IMR-90 (cell line): ENCODE results near the gene NDUFAF5. TPM values are rescaled to one million over a fixed set of nuclear protein-coding genes. Genes with fewer than 3 reads are reported as not detected.

Experiments used
- ATAC-seq: fragments of 200-7000 bp; cut with Tn5 transposase; 2 replicates; pipeline ENCODE4 v1.9.1; 2020; ENCODE audit warnings: low read depth, mild to moderate bottlenecking, moderate library complexity
- BruUV-seq: library from RNA; stranded (reverse); fragments of 400-500 nt; replicated peaks from 2 replicates; lab custom pipeline; 2021; lab: Mats Ljungman, UMichigan
- CTCF ChIA-PET: fragments of 300-600 bp; formaldehyde crosslinking; extraction: SDS; loops from one replicate; lab custom pipeline; 2021; ENCODE audit warnings: antibody characterized with exemption; lab: Yijun Ruan, JAX
- POLR2A ChIA-PET: fragments of 300-600 bp; sonication (Branson Sonifier 250); formaldehyde crosslinking; loops from one replicate; lab custom pipeline; 2022; ENCODE audit warnings: antibody characterized with exemption; ENCODE audit not compliant: unreplicated experiment; lab: Charles Lee
- DNase-seq: peaks from one replicate; pipeline ENCODE4 v3.0.0; 2013
- H2AFZ ChIP-seq: replicated peaks from 2 replicates; pipeline ENCODE3; 2013; ENCODE audit warnings: low read length, mild to moderate bottlenecking; ENCODE audit not compliant: poor library complexity
- H2AK5ac ChIP-seq: 2 replicates; pipeline ENCODE4 v1.6.1; 2013; ENCODE audit warnings: low read depth, low read length, inconsistent platforms
- H2AK9ac ChIP-seq: replicated peaks from 2 replicates; pipeline ENCODE3; 2013; ENCODE audit warnings: mild to moderate bottlenecking, low read depth, low read length, moderate library complexity; ENCODE audit not compliant: poor library complexity
- H2BK120ac ChIP-seq: 2 replicates; pipeline ENCODE4 v1.6.1; 2013; ENCODE audit warnings: low read depth, low read length, inconsistent platforms
- H2BK15ac ChIP-seq: 3 replicates; pipeline ENCODE4 v1.6.1; 2013; ENCODE audit warnings: low read depth, low read length, inconsistent platforms
- H2BK20ac ChIP-seq: 2 replicates; pipeline ENCODE4 v1.6.1; 2013; ENCODE audit warnings: low read depth, mild to moderate bottlenecking, inconsistent platforms, low read length, moderate library complexity
- H2BK5ac ChIP-seq: 2 replicates; pipeline ENCODE4 v1.6.1; 2013; ENCODE audit warnings: mild to moderate bottlenecking, low read depth, low read length, inconsistent platforms; ENCODE audit not compliant: poor library complexity, severe bottlenecking
- H3K14ac ChIP-seq: replicated peaks from 2 replicates; pipeline ENCODE4 v1.6.1; 2013; ENCODE audit warnings: low read depth, low read length, inconsistent platforms
- H3K18ac ChIP-seq: 2 replicates; pipeline ENCODE4 v1.6.1; 2013; ENCODE audit warnings: low read depth, low read length, control low read depth
- H3K23ac ChIP-seq: 2 replicates; pipeline ENCODE4 v1.6.1; 2013; ENCODE audit warnings: low read depth, low read length, inconsistent platforms
- H3K27ac ChIP-seq: 2 replicates; pipeline ENCODE4 v1.5.1; 2013; ENCODE audit warnings: mild to moderate bottlenecking, control low read depth, low read length; ENCODE audit not compliant: insufficient read depth
- H3K27me3 ChIP-seq: 2 replicates; pipeline ENCODE4 v1.6.1; 2013; ENCODE audit warnings: low read length; ENCODE audit not compliant: control insufficient read depth, insufficient read depth
- H3K36me3 ChIP-seq: 2 replicates; pipeline ENCODE4 v1.6.1; 2013; ENCODE audit warnings: low read length, mixed read lengths; ENCODE audit not compliant: control insufficient read depth, insufficient read depth
- H3K4ac ChIP-seq: 2 replicates; pipeline ENCODE4 v1.6.1; 2013; ENCODE audit warnings: low read depth, low read length, inconsistent platforms
- H3K4me1 ChIP-seq: 2 replicates; pipeline ENCODE4 v1.6.1; 2013; ENCODE audit warnings: low read length, mixed read lengths; ENCODE audit not compliant: control insufficient read depth, insufficient read depth
- H3K4me2 ChIP-seq: 2 replicates; pipeline ENCODE4 v1.6.1; 2013; ENCODE audit warnings: low read depth, mild to moderate bottlenecking, control low read depth, low read length, moderate library complexity
- H3K4me3 ChIP-seq: 2 replicates; pipeline ENCODE4 v1.5.1; 2013; ENCODE audit warnings: low read depth, mild to moderate bottlenecking, control low read depth, low read length, moderate library complexity; ENCODE audit not compliant: insufficient read depth
- H3K56ac ChIP-seq: 2 replicates; pipeline ENCODE4 v1.6.1; 2013; ENCODE audit warnings: low read length, inconsistent platforms; ENCODE audit not compliant: insufficient read depth; ENCODE audit errors: extremely low read depth
- H3K79me1 ChIP-seq, 2 experiments: 2 replicates each; pipeline ENCODE4 v1.6.1; 2013; ENCODE audit warnings: low read length in 2 of 2, inconsistent platforms in 1 of 2, low read depth in 1 of 2
- H3K9ac ChIP-seq: 2 replicates; pipeline ENCODE4 v1.6.1; 2013; ENCODE audit warnings: low read depth, low read length, control low read depth
- H3K9me1 ChIP-seq: 2 replicates; pipeline ENCODE4 v1.6.1; 2013; ENCODE audit warnings: low read length, inconsistent platforms; ENCODE audit not compliant: insufficient read depth
- H3K9me3 ChIP-seq: 2 replicates; pipeline ENCODE4 v1.6.1; 2013; ENCODE audit warnings: low read length; ENCODE audit not compliant: control insufficient read depth, insufficient read depth
- H4K20me1 ChIP-seq: 2 replicates; pipeline ENCODE4 v1.6.1; 2013; ENCODE audit warnings: low read length, inconsistent platforms; ENCODE audit not compliant: insufficient read depth
- H4K5ac ChIP-seq: 2 replicates; pipeline ENCODE4 v1.6.1; 2013; ENCODE audit warnings: mild to moderate bottlenecking, low read depth, low read length, control low read depth
- H4K8ac ChIP-seq, 2 experiments: 2 replicates each; pipeline ENCODE4 v1.6.1; 2013; ENCODE audit warnings: low read depth in 2 of 2, low read length in 2 of 2, control low read depth in 1 of 2, inconsistent platforms in 1 of 2
- H4K91ac ChIP-seq: 2 replicates; pipeline ENCODE4 v1.6.1; 2013; ENCODE audit warnings: low read depth, low read length, inconsistent platforms; ENCODE audit not compliant: insufficient read depth
- BHLHE40 ChIP-seq: fragments of 150-350 bp; IDR thresholded peaks from 2 replicates; pipeline ENCODE4 v1.6.1; 2016; ENCODE audit warnings: mild to moderate bottlenecking, low read depth, low read length
- CEBPB ChIP-seq: IDR thresholded peaks from 2 replicates; pipeline ENCODE4 v1.6.1; 2012; ENCODE audit warnings: low read depth, low read length, improper control_type of control experiment
- CHD1 ChIP-seq: IDR thresholded peaks from 2 replicates; pipeline ENCODE4 v1.6.1; 2012; ENCODE audit warnings: low read depth, low read length, improper control_type of control experiment
- CTCF ChIP-seq: conservative IDR thresholded peaks from 2 replicates; pipeline ENCODE4 v1.5.1; 2012; ENCODE audit warnings: mild to moderate bottlenecking, low read depth, low read length, improper control_type of control experiment
- FOS ChIP-seq: fragments of 150-350 bp; IDR thresholded peaks from 2 replicates; pipeline ENCODE4 v1.6.1; 2016; ENCODE audit warnings: low read depth, low read length
- MAFK ChIP-seq: IDR thresholded peaks from 2 replicates; pipeline ENCODE4 v1.6.1; 2012; ENCODE audit warnings: low read depth, low read length, improper control_type of control experiment
- MAZ ChIP-seq: IDR thresholded peaks from 2 replicates; pipeline ENCODE4 v1.6.1; 2012; ENCODE audit warnings: low read depth, mild to moderate bottlenecking, low read length, improper control_type of control experiment, moderate library complexity, borderline replicate concordance
- MXI1 ChIP-seq: IDR thresholded peaks from 2 replicates; pipeline ENCODE4 v1.6.1; 2012; ENCODE audit warnings: low read depth, mild to moderate bottlenecking, low read length, moderate library complexity, borderline replicate concordance
- NFE2L2 ChIP-seq: fragments of 150-350 bp; IDR thresholded peaks from 2 replicates; pipeline ENCODE4 v1.6.1; 2016; ENCODE audit warnings: low read depth, mild to moderate bottlenecking, low read length
- POLR2A ChIP-seq: IDR thresholded peaks from 2 replicates; pipeline ENCODE4 v1.6.1; 2012; ENCODE audit warnings: mild to moderate bottlenecking, low read depth, low read length
- RAD21 ChIP-seq: IDR thresholded peaks from 2 replicates; pipeline ENCODE4 v1.6.1; 2012; ENCODE audit warnings: low read length, improper control_type of control experiment
- RCOR1 ChIP-seq: IDR thresholded peaks from 2 replicates; pipeline ENCODE4 v1.6.1; 2012; ENCODE audit warnings: mild to moderate bottlenecking, low read length, improper control_type of control experiment; ENCODE audit not compliant: insufficient replicate concordance
- RFX5 ChIP-seq: IDR thresholded peaks from 2 replicates; pipeline ENCODE4 v1.8.0; 2012; ENCODE audit warnings: low read depth, mild to moderate bottlenecking, low read length, moderate library complexity
- SMC3 ChIP-seq: fragments of 150-350 bp; IDR thresholded peaks from 2 replicates; pipeline ENCODE4 v1.6.1; 2016; ENCODE audit warnings: low read depth, mild to moderate bottlenecking, antibody characterized with exemption, low read length, moderate library complexity
- WGBS, 2 experiments: methylation state at CpG; one replicate each; pipeline versions ENCODE4 v1.1.5 to v1.1.7; 2013; ENCODE audit warnings: missing lambda C conversion rate in 2 of 2; ENCODE audit not compliant: insufficient read length in 1 of 2; ENCODE audit errors: extremely low coverage in 2 of 2; 5-methylcytosine and 5-hydroxymethylcytosine counted together
- dilution Hi-C: fragments of 300-500 bp; cut with HindIII; formaldehyde crosslinking; loops from one replicate; pipeline ENCODE4 v1.14.3; 2018; ENCODE audit warnings: low sequenced_read_pairs; ENCODE audit not compliant: unreplicated experiment
- in situ Hi-C: fragments of 300-500 bp; cut with MboI; formaldehyde crosslinking; loops from 3 replicates; pipeline ENCODE4 v1.14.3; 2019; ENCODE audit warnings: low sequenced_read_pairs, inconsistent platforms, mixed read lengths
- intact Hi-C: fragments of 100-400 bp; cut with micrococcal nuclease; formaldehyde crosslinking; loops from 2 replicates; pipeline ENCODE4 v1.10.0; 2022
- polyA plus RNA-seq, 3 experiments: library from polyadenylated mRNA; depleted of rRNA; stranded (reverse); fragments of >200 nt; gene quantifications; 2 replicates each; pipeline ENCODE4 v1.2.3, GENCODE V29; 2012; ENCODE audit warnings: low replicate concordance in 1 of 3
- total RNA-seq: library from RNA; depleted of rRNA; stranded (reverse); fragments of >200 nt; gene quantifications from 2 replicates; pipeline ENCODE4 v1.2.3, GENCODE V29; 2012
- TF ChIP-seq, protein P1 (sequence below): fragments of 150-350 bp; IDR thresholded peaks from 2 replicates; pipeline ENCODE4 v1.6.1; 2016; ENCODE audit warnings: low read depth, mild to moderate bottlenecking, low read length, moderate library complexity, borderline replicate concordance
- TF ChIP-seq, protein P2 (sequence below): fragments of 150-350 bp; IDR thresholded peaks from 2 replicates; pipeline ENCODE4 v1.6.1; 2017; ENCODE audit warnings: mild to moderate bottlenecking, antibody characterized with exemption, low read length, low read depth

Gene NDUFAF5
- total and polyA plus RNA-seq, 2 of the 4 experiments (the other 2 are of a cell fraction), result 6.8 to 12.3 TPM

DNA sequence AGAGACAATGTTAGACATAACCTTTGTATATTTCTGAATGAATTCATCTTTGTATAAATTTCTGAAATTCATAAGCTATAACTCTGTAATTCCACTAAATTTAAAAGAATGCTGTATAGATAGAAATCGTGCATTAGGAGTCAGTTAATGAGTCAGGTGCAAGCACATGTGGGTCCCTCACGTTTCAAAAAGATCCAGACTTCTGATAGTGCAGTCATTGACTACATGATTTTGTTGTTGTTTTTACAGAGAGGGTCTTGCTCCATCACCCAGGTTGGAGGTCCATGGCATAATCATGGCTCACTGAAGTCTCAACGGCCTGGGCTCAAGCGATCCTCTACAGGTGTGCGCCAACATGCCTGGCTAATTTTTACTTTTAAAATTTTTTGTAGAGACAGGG, 14.7 kb upstream of the NDUFAF5 start:
- no peak overlapping the region for H2BK15ac ChIP-seq
- H3K9me1 ChIP-seq, result no peaks in the 10 kb centered on the region; the same call in 1 of the 2 replicates
- H2BK120ac ChIP-seq, result no peak overlapping the region
- H3K56ac ChIP-seq, result no peak overlapping the region
- no peak overlapping the region for H3K23ac ChIP-seq
- DNase-seq (no peak), ATAC-seq (no peak)
- H3K9me3 ChIP-seq, result peaks cover 2% of the 10 kb centered on the region
- intact Hi-C loops, result loop anchor here (2.0 to 10.0 kb wide), 3 partner anchors 223 to 799 kb away; no protein-coding TSS in a partner anchor
- 80% methylated on average over 1 of the region's 5 CpGs; no CpG with 5 or more reads in 1 of the 2 experiments for WGBS, 2 experiments
- H4K91ac ChIP-seq, result no peak overlapping the region
- H2AK5ac ChIP-seq, result no peak overlapping the region
- no peak overlapping the region for H2BK20ac ChIP-seq
- no peak for TF ChIP-seq SMC3
- TF ChIP-seq MAZ, result no peak
- TF ChIP-seq RAD21, result no peak
- no peak for TF ChIP-seq POLR2A
- TF ChIP-seq NFE2L2, result no peak
- TF ChIP-seq, protein P1, sequence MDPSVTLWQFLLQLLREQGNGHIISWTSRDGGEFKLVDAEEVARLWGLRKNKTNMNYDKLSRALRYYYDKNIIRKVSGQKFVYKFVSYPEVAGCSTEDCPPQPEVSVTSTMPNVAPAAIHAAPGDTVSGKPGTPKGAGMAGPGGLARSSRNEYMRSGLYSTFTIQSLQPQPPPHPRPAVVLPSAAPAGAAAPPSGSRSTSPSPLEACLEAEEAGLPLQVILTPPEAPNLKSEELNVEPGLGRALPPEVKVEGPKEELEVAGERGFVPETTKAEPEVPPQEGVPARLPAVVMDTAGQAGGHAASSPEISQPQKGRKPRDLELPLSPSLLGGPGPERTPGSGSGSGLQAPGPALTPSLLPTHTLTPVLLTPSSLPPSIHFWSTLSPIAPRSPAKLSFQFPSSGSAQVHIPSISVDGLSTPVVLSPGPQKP, result no peak
- TF ChIP-seq, protein P2, sequence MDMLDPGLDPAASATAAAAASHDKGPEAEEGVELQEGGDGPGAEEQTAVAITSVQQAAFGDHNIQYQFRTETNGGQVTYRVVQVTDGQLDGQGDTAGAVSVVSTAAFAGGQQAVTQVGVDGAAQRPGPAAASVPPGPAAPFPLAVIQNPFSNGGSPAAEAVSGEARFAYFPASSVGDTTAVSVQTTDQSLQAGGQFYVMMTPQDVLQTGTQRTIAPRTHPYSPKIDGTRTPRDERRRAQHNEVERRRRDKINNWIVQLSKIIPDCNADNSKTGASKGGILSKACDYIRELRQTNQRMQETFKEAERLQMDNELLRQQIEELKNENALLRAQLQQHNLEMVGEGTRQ, result no peak
- TF ChIP-seq MAFK, result no peak
- TF ChIP-seq BHLHE40, result no peak
- TF ChIP-seq RFX5, result no peak
- no peak for TF ChIP-seq CEBPB
- no peak for TF ChIP-seq MXI1
- TF ChIP-seq FOS, result no peak
- no peak for TF ChIP-seq CHD1
- TF ChIP-seq CTCF, result no peak
- TF ChIP-seq RCOR1, result no peak
- H3K79me1 ChIP-seq, result no peaks in the 10 kb centered on the region
- H2AFZ ChIP-seq, result no peak overlapping the region
- CTCF ChIA-PET, result no interaction called here
- no peaks in the 10 kb centered on the region for H3K4me1 ChIP-seq
- H3K27me3 ChIP-seq, result no peaks in the 10 kb centered on the region
- no TSS peak for BruUV-seq
- H4K5ac ChIP-seq, result no peak overlapping the region
- H3K14ac ChIP-seq, result no peak overlapping the region
- no peak overlapping the region for H3K4me3 ChIP-seq
- H3K27ac ChIP-seq, result no peak overlapping the region
- no peak overlapping the region for H3K4me2 ChIP-seq
- H2BK5ac ChIP-seq, result no peak overlapping the region
- no peak overlapping the region for H3K9ac ChIP-seq
- POLR2A ChIA-PET, result no interaction called here
- no peak overlapping the region for H2AK9ac ChIP-seq
- no peak overlapping the region for H3K18ac ChIP-seq
- in situ Hi-C loops, result loop anchor here (5.0 to 25.0 kb wide), 2 partner anchors 308 to 653 kb away; no protein-coding TSS in a partner anchor
- peaks cover 28% of the 10 kb centered on the region for H3K36me3 ChIP-seq
- H4K8ac ChIP-seq, result no peak overlapping the region
- H4K20me1 ChIP-seq, result no peaks in the 10 kb centered on the region
- H3K4ac ChIP-seq, result no peak overlapping the region
- dilution Hi-C loops, result no loop called here
